ENCODE measurements around the gene MINDY4B. TPM values are rescaled to one million over a fixed set of nuclear protein-coding genes. Genes with fewer than 3 reads are reported as not detected.
A peak's percentile ranks its signal among the peaks of the same experiment; 100 is the strongest.
"Not testable (repeated sequence)": the region's sequence is repeated elsewhere in the genome, so short reads cannot be mapped to it uniquely, and the experiment has no call there.

The MINDY4B gene
- total RNA-seq, 1 experiment from 2014 or later = not detected

- Mint-ChIP-seq H3K4me3 (ENCODE audit: unreplicated experiment) (no peak overlapping the region), H3K9me3 (ENCODE audit: unreplicated experiment) (no peaks in the 10 kb centered on the region), H3K36me3 (ENCODE audit: insufficient read depth, unreplicated experiment) (peaks cover 3% of the 10 kb centered on the region), H3K4me1 (ENCODE audit: insufficient read depth, unreplicated experiment) (no peaks in the 10 kb centered on the region), H3K27me3 (ENCODE audit: insufficient read depth, unreplicated experiment) (no peaks in the 10 kb centered on the region), H3K27ac (ENCODE audit: low read depth, unreplicated experiment) (no peak overlapping the region)
- CTCF ChIA-PET = interaction anchor here (0.6 to 1.8 kb wide), 4 partner anchors 12 to 150 kb away, joined by 3 to 10 read pairs (median 4); no protein-coding TSS in a partner anchor
- intact Hi-C loops (cut with micrococcal nuclease) = no loop called here
- BruUV-seq (replicated peaks) = no TSS peak
- no peak for TF ChIP-seq CTCF (IDR thresholded peaks at IDR 0.05; ENCODE audit: unreplicated experiment)
- peak; percentile 91 for DNase-seq (ENCODE audit: unreplicated experiment)
- POLR2A ChIA-PET = interaction anchor here (1.8 kb wide), 1 partner anchor 108 kb away, joined by 7 read pairs; the partner anchor contains the start of gene SIAH2
Measured at GRCh38 chr3:150871192-150871591, 34.0 kb downstream of the MINDY4B start.

- no peaks in the 10 kb centered on the region for H3K27me3 Mint-ChIP-seq (ENCODE audit: insufficient read depth, unreplicated experiment)
- no peak overlapping the region for H3K4me3 Mint-ChIP-seq (ENCODE audit: unreplicated experiment)
- H3K36me3 Mint-ChIP-seq (ENCODE audit: insufficient read depth, unreplicated experiment) = peaks cover 6% of the 10 kb centered on the region
- H3K4me1 Mint-ChIP-seq (ENCODE audit: insufficient read depth, unreplicated experiment) = peaks cover 2% of the 10 kb centered on the region
- CTCF ChIA-PET = no interaction called here
- no peak for DNase-seq (ENCODE audit: unreplicated experiment)
- POLR2A ChIA-PET = interaction anchor here (0.7 to 1.8 kb wide), 2 partner anchors 107 to 195 kb away, joined by 3 to 7 read pairs; partner anchors contain the start of gene SIAH2
- no peak overlapping the region for H3K27ac Mint-ChIP-seq (ENCODE audit: low read depth, unreplicated experiment)
- intact Hi-C loops (cut with micrococcal nuclease) = no loop called here
- TF ChIP-seq CTCF (IDR thresholded peaks at IDR 0.05; ENCODE audit: unreplicated experiment) = no peak
- no TSS peak for BruUV-seq (replicated peaks)
- H3K9me3 Mint-ChIP-seq (ENCODE audit: unreplicated experiment) = no peaks in the 10 kb centered on the region
Measured at GRCh38 chr3:150870406-150870805, 34.8 kb downstream of the MINDY4B start.

- H3K36me3 Mint-ChIP-seq (ENCODE audit: insufficient read depth, unreplicated experiment) = peaks cover 6% of the 10 kb centered on the region
- H3K27me3 Mint-ChIP-seq (ENCODE audit: insufficient read depth, unreplicated experiment) = no peaks in the 10 kb centered on the region
- POLR2A ChIA-PET = interaction anchor here (0.8 kb wide), 1 partner anchor 130 kb away, joined by 3 read pairs; no protein-coding TSS in a partner anchor
- H3K9me3 Mint-ChIP-seq (ENCODE audit: unreplicated experiment) = no peaks in the 10 kb centered on the region
- no peak for TF ChIP-seq CTCF (IDR thresholded peaks at IDR 0.05; ENCODE audit: unreplicated experiment)
- no peak overlapping the region for H3K27ac Mint-ChIP-seq (ENCODE audit: low read depth, unreplicated experiment)
- BruUV-seq (replicated peaks) = no TSS peak
- intact Hi-C loops (cut with micrococcal nuclease) = loop anchor here (5.0 kb wide), 1 partner anchor 279 kb away; no protein-coding TSS in a partner anchor
- H3K4me3 Mint-ChIP-seq (ENCODE audit: unreplicated experiment) = no peak overlapping the region
- H3K4me1 Mint-ChIP-seq (ENCODE audit: insufficient read depth, unreplicated experiment) = peaks cover 6% of the 10 kb centered on the region
- CTCF ChIA-PET = interaction anchor here (0.6 to 2.6 kb wide), 3 partner anchors 104 to 402 kb away, joined by 3 to 13 read pairs (median 3); no protein-coding TSS in a partner anchor
- peak; percentile 26 for DNase-seq (ENCODE audit: unreplicated experiment)
Measured at GRCh38 chr3:150868282-150868681, 37.0 kb downstream of the MINDY4B start.

DNA sequence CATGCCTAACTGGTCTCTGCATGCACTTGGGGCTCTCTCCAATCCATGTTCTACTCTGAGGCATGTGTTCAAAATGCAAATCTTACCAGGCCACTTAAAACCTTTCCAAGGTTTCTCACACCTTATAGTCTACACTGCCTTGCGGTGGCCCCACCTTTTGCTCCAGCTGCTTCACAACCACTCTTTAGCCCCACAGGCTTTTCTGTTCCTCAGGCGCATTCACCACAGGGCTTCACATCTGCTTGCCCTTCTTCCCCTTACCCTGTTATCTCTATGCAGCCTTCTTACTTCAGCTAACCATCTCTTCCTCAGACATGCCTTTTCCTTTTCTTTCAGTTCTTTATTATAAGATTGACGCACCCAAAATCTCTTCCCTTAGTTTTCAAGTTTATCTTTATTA is 37.8 kb downstream of the MINDY4B start:
- H3K27ac Mint-ChIP-seq (ENCODE audit: low read depth, unreplicated experiment) = no peak overlapping the region
- BruUV-seq (replicated peaks) = no TSS peak
- no peak for DNase-seq (ENCODE audit: unreplicated experiment)
- H3K4me1 Mint-ChIP-seq (ENCODE audit: insufficient read depth, unreplicated experiment) = peaks cover 6% of the 10 kb centered on the region
- CTCF ChIA-PET = interaction anchor here (0.6 to 2.6 kb wide), 3 partner anchors 104 to 148 kb away, joined by 3 to 13 read pairs (median 3); no protein-coding TSS in a partner anchor
- H3K4me3 Mint-ChIP-seq (ENCODE audit: unreplicated experiment) = no peak overlapping the region
- no peaks in the 10 kb centered on the region for H3K9me3 Mint-ChIP-seq (ENCODE audit: unreplicated experiment)
- no peak for TF ChIP-seq CTCF (IDR thresholded peaks at IDR 0.05; ENCODE audit: unreplicated experiment)
- POLR2A ChIA-PET = interaction anchor here (0.8 kb wide), 1 partner anchor 129 kb away, joined by 3 read pairs; no protein-coding TSS in a partner anchor
- peaks cover 6% of the 10 kb centered on the region for H3K36me3 Mint-ChIP-seq (ENCODE audit: insufficient read depth, unreplicated experiment)
- intact Hi-C loops (cut with micrococcal nuclease) = loop anchor here (5.0 kb wide), 1 partner anchor 280 kb away; no protein-coding TSS in a partner anchor
- no peaks in the 10 kb centered on the region for H3K27me3 Mint-ChIP-seq (ENCODE audit: insufficient read depth, unreplicated experiment)

DNA sequence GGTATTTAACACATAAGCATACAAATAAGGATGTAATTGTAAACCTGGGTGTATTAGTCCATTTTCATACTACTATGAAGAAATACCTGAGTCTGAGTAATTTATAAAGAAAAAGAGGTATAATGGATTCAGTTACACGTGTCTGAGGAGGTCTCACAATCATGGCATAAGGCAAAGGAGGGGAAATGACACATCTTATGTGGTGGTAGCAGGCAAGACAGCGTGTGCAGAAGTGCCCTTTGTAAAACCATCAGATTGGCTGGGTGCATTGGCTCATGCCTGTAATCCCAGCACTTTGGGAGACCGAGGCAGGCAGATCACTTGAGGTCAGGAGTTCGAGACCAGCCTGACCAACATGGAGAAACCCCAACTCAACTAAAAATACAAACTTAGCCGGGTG is 41.3 kb downstream of the MINDY4B start:
- H3K27ac Mint-ChIP-seq (ENCODE audit: low read depth, unreplicated experiment); BruUV-seq (replicated peaks); H3K27me3 Mint-ChIP-seq (ENCODE audit: insufficient read depth, unreplicated experiment); H3K9me3 Mint-ChIP-seq (ENCODE audit: unreplicated experiment); H3K4me1 Mint-ChIP-seq (ENCODE audit: insufficient read depth, unreplicated experiment); H3K4me3 Mint-ChIP-seq (ENCODE audit: unreplicated experiment); DNase-seq (ENCODE audit: unreplicated experiment); intact Hi-C loops (cut with micrococcal nuclease); H3K36me3 Mint-ChIP-seq (ENCODE audit: insufficient read depth, unreplicated experiment): not testable (repeated sequence)
- CTCF ChIA-PET = interaction anchor here (1.0 to 4.2 kb wide), 11 partner anchors 11 to 146 kb away, joined by 3 to 55 read pairs (median 5); partner anchors contain the start of gene SIAH2
- POLR2A ChIA-PET = interaction anchor here (2.4 kb wide), 1 partner anchor 100 kb away, joined by 14 read pairs; the partner anchor contains the start of gene SIAH2
